Transverse colon (tissue), 4 donors: ENCODE data around the gene CDKN2D. TPM values are rescaled to one million over a fixed set of nuclear protein-coding genes. Genes with fewer than 3 reads are reported as not detected.
A peak's percentile ranks its signal among the peaks of the same experiment; 100 is the strongest.

Experiments used
- DNase-seq: peaks from one replicate; pipeline ENCODE4 v3.0.0-alpha.2; 2019
- H3K27ac ChIP-seq, 4 donors: fragments of 200-600 bp; sonication (generic); 2 replicates each; pipeline ENCODE4 v1.5.1; 2016 to 2018; ENCODE audit warnings: inconsistent platforms in 4 of 4
- H3K27me3 ChIP-seq: fragments of 200-600 bp; sonication (generic); 2 replicates; pipeline ENCODE4 v1.5.1; 2017; ENCODE audit warnings: inconsistent platforms
- H3K36me3 ChIP-seq, 4 donors: fragments of 200-600 bp; sonication (generic); 2 replicates each; pipeline ENCODE4 v1.5.1; 2017 to 2019; ENCODE audit warnings: inconsistent platforms in 4 of 4
- H3K4me1 ChIP-seq, 4 donors: fragments of 200-600 bp; sonication (generic); 2 replicates each; pipeline ENCODE4 v1.5.1; 2017 to 2020; ENCODE audit warnings: inconsistent platforms in 4 of 4
- H3K4me3 ChIP-seq, 4 donors: fragments of 200-600 bp; sonication (generic); 1 replicate in 1 of 4; 2 replicates in 3 of 4; pipeline versions ENCODE4 v1.5.1 to v1.6.1; 2017 to 2019; ENCODE audit warnings: inconsistent platforms in 4 of 4
- H3K9me3 ChIP-seq, 2 donors: fragments of 200-600 bp; sonication (generic); 2 replicates each; pipeline ENCODE4 v1.5.1; 2017 to 2019; ENCODE audit warnings: inconsistent platforms in 2 of 2
- EP300 ChIP-seq: sonication (generic); formaldehyde crosslinking; IDR thresholded peaks from one replicate; pipeline ENCODE4 v1.6.1; 2017; ENCODE audit warnings: antibody characterized with exemption, low read depth
- POLR2A ChIP-seq: fragments of 450-650 bp; IDR thresholded peaks from one replicate; pipeline ENCODE4 v1.6.1; 2016; ENCODE audit warnings: antibody characterized with exemption, mild to moderate bottlenecking, moderate library complexity
- POLR2AphosphoS5 ChIP-seq, 3 donors: sonication (generic); formaldehyde crosslinking; IDR thresholded peaks; one replicate each; pipeline ENCODE4 v1.6.1; 2016; ENCODE audit warnings: antibody characterized with exemption in 3 of 3
- WGBS, 2 donors: methylation state at CpG; one replicate each; pipeline ENCODE4 v1.1.5; 2018; ENCODE audit warnings: low coverage in 1 of 2; 5-methylcytosine and 5-hydroxymethylcytosine counted together
- in situ Hi-C, 4 donors: fragments of 200-750 bp; cut with MboI; loops; one replicate each; pipeline versions ENCODE4 v1.15.0 to v1.15.1; 2017; ENCODE audit warnings: low sequenced_read_pairs in 3 of 4, low pct_ligation_motif_present in 1 of 4, low pct_unique_long_range_greater_than_20kb in 1 of 4
- intact Hi-C: fragments of 100-400 bp; cut with DNase I; formaldehyde crosslinking; loops from one replicate; pipeline ENCODE4 v1.15.1; 2023; ENCODE audit warnings: low total_unique reads
- total RNA-seq, 4 donors: library from RNA; depleted of rRNA; stranded (reverse); fragments of >200 nt; gene quantifications; one replicate each; pipeline ENCODE4 v1.1.0, GENCODE V29; 2016
- TF ChIP-seq, protein P1 (sequence below), 5 experiments: fragments of 200-600 bp in 3 of 5; fragments of 450-650 bp in 2 of 5; sonication (generic) in 3 of 5; IDR thresholded peaks; 1 replicate in 2 of 5; 2 replicates in 3 of 5; pipeline ENCODE4 v1.5.1; 2016 to 2017; ENCODE audit warnings: antibody characterized with exemption in 5 of 5, inconsistent platforms in 3 of 5, mild to moderate bottlenecking in 2 of 5, moderate library complexity in 1 of 5

The CDKN2D gene
- total RNA-seq, 4 donors from 2014 or later, result 4.9 to 11.4 (median 7.1) TPM

DNA sequence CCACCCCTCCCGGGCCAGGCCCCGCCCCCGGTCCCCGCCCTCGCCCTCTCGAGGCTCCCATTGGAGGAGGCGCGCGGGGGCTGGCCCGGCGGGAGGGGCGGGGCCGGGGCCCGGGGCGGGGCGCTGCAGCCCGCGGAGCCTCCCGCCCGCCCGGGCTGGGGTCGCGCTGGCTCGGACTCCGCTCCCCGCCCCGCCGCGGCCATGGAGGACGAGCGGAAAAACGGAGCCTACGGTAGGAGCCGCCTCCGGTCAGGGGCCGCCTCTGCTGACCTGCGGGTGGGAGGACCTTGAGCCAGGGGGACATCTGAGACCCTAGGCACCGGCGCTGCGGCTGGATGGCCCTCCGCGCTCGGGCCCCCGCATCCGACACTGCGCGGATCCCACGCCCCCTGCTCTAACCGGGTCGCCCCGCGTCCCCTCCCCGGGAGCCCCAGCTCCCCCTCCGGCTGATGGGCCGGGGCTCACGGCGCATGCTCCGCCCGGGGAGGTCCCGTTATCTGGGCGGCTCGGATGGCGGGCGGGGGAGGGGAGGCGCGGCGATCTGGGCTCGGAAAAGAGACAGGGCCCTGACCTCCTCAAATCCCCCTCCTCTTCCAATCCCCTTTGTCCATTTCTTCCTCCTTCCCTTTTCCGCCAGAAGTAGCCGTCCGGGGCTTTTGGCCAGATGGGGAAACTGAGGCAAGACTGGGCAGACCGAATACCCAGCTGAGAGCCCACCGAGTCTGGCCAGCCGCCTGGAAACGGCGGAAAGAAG lies 33.7 kb upstream of the CDKN2D start:
- in situ Hi-C loops, result no loop called here
- Histone ChIP-seq H3K9me3 (no peaks in the 10 kb centered on the region), H3K36me3 (no peaks in the 10 kb centered on the region), H3K27me3 (no peaks in the 10 kb centered on the region), H3K4me1 (peaks cover 0 to 32% (median 13%) of the 10 kb centered on the region in 4 donors), H3K4me3 (peak overlapping the region; percentile 78 to 100 (median 83)), H3K27ac (peak overlapping the region; percentile 84 to 95 (median 88))
- 1% methylated on average over 31 of the region's 76 CpGs; no CpG with 5 or more reads in 1 of the 2 donors for WGBS, 2 donors
- TF ChIP-seq POLR2A (peak; percentile 50), POLR2AphosphoS5 (IDR thresholded peaks at IDR 0.05) (peak; percentile 48 to 74 (median 57)), EP300 (no peak)
- TF ChIP-seq, protein P1, sequence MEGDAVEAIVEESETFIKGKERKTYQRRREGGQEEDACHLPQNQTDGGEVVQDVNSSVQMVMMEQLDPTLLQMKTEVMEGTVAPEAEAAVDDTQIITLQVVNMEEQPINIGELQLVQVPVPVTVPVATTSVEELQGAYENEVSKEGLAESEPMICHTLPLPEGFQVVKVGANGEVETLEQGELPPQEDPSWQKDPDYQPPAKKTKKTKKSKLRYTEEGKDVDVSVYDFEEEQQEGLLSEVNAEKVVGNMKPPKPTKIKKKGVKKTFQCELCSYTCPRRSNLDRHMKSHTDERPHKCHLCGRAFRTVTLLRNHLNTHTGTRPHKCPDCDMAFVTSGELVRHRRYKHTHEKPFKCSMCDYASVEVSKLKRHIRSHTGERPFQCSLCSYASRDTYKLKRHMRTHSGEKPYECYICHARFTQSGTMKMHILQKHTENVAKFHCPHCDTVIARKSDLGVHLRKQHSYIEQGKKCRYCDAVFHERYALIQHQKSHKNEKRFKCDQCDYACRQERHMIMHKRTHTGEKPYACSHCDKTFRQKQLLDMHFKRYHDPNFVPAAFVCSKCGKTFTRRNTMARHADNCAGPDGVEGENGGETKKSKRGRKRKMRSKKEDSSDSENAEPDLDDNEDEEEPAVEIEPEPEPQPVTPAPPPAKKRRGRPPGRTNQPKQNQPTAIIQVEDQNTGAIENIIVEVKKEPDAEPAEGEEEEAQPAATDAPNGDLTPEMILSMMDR (IDR thresholded peaks at IDR 0.05), result no peak
- DNase-seq, result peak; percentile 90
- intact Hi-C loops, result no loop called here

DNA sequence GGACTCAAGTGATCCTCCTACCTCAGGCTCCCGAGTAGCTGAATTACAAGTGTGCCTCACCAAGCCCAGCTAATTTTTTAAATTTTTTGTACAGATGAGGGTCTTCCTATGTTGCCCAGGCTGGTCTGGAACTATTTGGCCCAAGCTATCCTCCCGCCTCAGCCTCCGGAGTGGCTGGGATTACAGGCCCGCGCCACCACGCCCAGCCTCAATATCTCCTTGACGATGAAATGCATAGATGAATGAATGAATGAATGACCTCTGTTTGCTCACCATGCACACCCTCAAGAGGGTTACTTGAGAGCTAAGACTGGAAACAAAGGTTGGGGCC lies 33.2 kb upstream of the CDKN2D start:
- Histone ChIP-seq H3K36me3 (no peaks in the 10 kb centered on the region), H3K4me3 (peak overlapping the region in 2 of 4 donors; percentile 87 to 100), H3K27ac (peak overlapping the region in 1 of 4 donors; percentile 10), H3K9me3 (no peaks in the 10 kb centered on the region), H3K27me3 (no peaks in the 10 kb centered on the region), H3K4me1 (peaks cover 0 to 35% (median 13%) of the 10 kb centered on the region in 4 donors)
- no peak for TF ChIP-seq POLR2AphosphoS5 (IDR thresholded peaks at IDR 0.05)
- TF ChIP-seq EP300, result no peak
- TF ChIP-seq, protein P1 (IDR thresholded peaks at IDR 0.05), result no peak
- no peak for TF ChIP-seq POLR2A
- DNase-seq, result no peak
- intact Hi-C loops, result no loop called here
- in situ Hi-C loops, result no loop called here
- 22% methylated on average over 7 of the region's 7 CpGs; no CpG with 5 or more reads in 1 of the 2 donors for WGBS, 2 donors

DNA sequence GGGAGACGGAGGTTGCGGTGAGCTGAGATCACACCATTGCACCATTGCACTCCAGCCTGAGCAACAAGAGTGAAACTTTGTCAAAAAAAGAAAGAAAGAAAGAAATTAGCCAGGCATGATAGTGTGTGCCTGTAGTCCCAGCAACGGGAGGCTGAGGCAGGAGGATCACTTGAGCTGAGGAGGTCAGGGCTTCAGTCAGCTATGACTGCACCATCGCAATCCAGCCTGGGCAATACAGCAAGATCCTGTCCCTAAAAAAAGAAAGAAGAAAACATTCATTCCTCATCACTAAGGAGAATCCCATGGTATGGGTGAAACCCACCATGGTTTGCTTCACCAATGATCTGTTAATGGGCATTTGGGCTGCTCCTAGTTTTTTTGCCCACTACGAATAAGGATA lies 31.4 kb upstream of the CDKN2D start:
- no peak for DNase-seq
- in situ Hi-C loops, result no loop called here
- H3K36me3 ChIP-seq, result no peaks in the 10 kb centered on the region
- no peak overlapping the region for H3K4me3 ChIP-seq
- intact Hi-C loops, result no loop called here
- 87 to 93% methylated on average over 3 to 5 of the region's 5 CpGs for WGBS, 2 donors
- TF ChIP-seq, protein P1 (IDR thresholded peaks at IDR 0.05), result no peak
- TF ChIP-seq EP300 (no peak), POLR2A (no peak), POLR2AphosphoS5 (IDR thresholded peaks at IDR 0.05) (no peak)
- H3K27me3 ChIP-seq, result no peaks in the 10 kb centered on the region
- H3K4me1 ChIP-seq, result peaks cover 0 to 43% (median 13%) of the 10 kb centered on the region in 4 donors
- no peak overlapping the region for H3K27ac ChIP-seq
- H3K9me3 ChIP-seq, result no peaks in the 10 kb centered on the region

DNA sequence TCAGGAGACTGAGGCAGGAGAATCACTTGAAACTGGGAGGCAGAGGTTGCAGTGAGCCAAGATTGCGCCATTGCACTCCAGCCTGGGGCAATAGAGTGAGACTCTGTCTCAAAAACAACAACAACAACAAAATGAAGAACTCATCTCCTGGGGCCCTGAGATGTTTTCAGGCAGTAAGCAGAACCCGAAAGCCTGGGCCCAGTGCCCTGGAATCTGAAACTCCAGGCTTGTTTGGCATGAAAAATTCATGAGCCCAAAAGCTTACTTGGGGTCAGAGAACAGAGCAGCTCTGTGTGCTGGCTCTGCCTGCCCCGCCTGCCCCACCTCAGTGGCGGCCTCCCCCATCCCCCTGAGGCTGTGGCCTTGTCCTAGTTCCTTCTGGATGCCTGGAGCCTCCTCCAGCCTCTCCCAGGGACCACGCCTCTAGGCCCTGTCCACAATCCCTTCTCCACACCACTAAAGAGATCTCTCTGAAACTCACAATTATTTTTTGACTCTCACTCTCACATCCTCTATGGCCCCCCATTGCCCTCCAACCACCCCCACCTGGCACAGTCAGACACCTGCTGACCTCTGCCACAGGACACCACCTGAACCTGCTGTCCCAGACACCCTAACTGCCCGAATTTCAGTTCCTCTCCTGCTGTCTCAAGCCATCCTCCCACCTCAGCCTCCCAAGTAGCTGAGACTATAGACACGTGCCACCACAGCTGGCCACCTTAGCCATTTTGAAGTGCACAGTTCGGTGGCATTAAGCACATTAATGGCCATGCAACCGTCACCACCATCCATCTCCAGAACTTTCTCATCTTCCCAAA lies 25.2 kb upstream of the CDKN2D start:
- Histone ChIP-seq H3K4me3 (no peak overlapping the region), H3K27ac (peak overlapping the region in 2 of 4 donors; percentile 12 to 26), H3K9me3 (no peaks in the 10 kb centered on the region), H3K4me1 (peaks cover 0 to 34% (median 2%) of the 10 kb centered on the region in 4 donors), H3K36me3 (no peaks in the 10 kb centered on the region), H3K27me3 (peaks cover under 1% of the 10 kb centered on the region)
- in situ Hi-C loops, result no loop called here
- TF ChIP-seq EP300 (no peak), POLR2AphosphoS5 (IDR thresholded peaks at IDR 0.05) (no peak), POLR2A (no peak)
- TF ChIP-seq, protein P1 (IDR thresholded peaks at IDR 0.05), result no peak
- intact Hi-C loops, result no loop called here
- peak; percentile 53 for DNase-seq
- WGBS, 2 donors, result 65 to 69% methylated on average over 4 to 9 of the region's 9 CpGs
